ENCODE measurements around the gene DNM3.

Gene DNM3

DNA sequence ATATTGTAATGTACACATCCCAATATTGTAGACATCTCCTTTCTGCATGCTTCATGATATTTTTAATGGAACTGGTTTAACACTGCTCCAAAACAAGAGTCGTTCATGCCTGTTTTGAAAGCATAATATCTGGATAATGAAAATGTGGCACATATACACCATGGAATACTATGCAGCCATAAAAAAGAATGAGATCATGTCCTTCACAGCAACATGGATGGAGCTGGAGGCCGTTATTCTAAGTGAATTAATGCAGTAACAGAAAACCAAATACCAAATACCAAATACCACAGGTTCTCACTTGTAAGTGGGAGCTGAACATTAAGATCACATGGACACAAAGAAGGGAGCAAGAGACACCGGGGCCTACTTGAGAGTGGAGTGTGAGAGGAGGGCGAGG is 487.0 kb downstream of the DNM3 start:
- DNase-seq = no peak

GRCh38 chr1:172332230-172332629 is 490.9 kb downstream of the DNM3 start:
- no peak for DNase-seq

- no peak for DNase-seq
These were observed 494.1 kb downstream of the DNM3 start for GRCh38 chr1:172335377-172335776.

DNA sequence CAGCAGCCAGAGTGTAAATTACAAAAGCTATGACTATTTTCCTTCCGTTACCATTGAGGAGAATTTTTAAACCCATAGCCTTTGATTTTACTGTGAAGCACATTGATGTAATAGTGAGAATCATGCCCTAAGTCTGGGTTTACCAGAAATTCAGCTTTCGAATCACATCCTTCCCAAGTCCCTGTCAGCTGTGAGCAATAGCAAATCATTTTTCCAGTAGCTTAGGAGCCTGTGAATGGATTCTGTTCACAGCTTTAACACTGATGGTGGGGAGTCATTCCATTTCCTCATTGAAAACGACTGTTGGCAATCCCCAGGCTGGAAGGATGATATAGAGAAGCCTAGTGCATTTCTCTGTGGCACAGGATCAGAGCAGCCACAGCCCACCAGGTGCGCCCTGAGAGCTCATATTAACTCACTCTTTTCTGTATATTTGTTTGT is 497.0 kb downstream of the DNM3 start:
- no peak for DNase-seq

DNA sequence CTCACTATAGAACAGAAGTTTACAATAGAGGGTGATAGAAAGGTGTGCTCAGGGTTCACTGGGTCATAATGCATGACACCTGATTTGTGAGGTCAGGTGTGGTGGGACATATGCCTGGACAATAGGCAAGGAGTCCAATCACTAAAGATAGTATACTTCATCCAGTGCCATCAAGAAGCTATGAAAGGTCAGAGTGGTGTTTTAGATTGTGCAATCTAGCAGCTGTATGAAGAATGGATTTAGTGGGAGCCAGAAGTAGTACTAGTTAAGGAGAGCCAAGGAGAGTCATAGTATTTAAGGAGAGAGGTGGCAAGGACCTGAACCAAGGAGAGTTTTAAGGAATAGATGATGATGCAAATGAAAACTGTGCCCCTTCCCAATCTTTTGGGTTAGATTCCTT is 498.5 kb downstream of the DNM3 start:
- no peak for DNase-seq

DNA sequence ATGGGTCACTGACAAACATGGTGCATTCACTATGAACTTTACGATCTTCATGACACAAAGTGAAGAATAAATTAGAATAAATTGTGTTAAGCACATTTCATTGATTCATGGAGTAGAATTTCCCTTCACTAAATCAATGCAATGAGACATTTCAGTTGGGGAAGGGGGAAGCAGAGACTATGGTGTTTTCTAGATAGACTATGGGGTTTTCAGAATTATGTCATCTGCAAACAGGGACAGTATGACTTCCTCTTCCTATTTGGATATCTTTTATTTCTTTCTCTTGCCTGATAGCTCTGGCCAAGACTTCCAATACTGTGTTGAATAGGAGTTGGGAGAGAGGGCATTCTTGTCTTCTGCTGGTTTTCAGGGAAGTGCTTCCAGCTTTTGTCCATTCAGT is 499.2 kb downstream of the DNM3 start:
- no peak for DNase-seq

- no peak for DNase-seq
These were observed 500.4 kb downstream of the DNM3 start for GRCh38 chr1:172341697-172342096.

GRCh38 chr1:172342584-172343239 is 501.4 kb downstream of the DNM3 start:
- no peak for DNase-seq

- no peak for DNase-seq
These were observed 502.2 kb downstream of the DNM3 start for GRCh38 chr1:172343240-172344160.

DNA sequence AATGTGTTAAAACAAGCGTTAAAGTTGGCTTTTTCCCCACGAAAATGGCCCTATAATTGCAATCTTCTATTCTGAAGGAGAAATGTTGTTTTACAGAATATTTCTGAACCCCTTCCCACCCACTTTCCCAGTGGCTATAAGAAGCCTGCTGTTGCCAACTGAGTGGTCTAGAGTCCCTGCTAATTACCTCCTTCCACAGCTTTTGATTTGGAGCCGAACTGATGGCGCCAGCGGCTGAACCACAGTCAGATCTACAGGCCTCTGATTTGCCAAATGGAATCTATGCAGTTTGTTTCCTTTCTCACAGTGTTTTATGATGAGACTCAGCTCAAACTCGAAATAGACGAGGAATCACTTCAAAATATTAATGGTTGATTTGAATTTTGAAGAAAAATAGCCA is 503.1 kb downstream of the DNM3 start:
- no peak for DNase-seq

- no peak for DNase-seq
These were observed 503.8 kb downstream of the DNM3 start for GRCh38 chr1:172345077-172345476.

DNA sequence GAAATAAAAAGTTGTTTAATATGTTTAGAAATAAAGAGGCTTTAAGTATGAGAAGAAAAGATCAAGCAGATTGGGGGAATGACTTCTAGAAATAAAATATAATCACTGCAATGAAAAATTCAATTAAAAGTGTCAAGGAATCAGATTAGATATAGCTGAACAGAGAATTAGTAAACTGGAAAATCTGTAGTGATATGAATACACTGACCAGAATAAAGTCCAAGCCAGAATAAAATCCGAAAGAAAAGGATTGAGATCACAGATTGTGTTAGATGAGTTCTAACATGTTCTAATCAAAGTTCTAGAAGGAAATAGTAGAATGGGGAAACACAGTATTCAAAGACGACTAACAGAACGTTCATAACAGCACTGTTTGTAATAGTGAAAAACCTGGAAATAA is 506.1 kb downstream of the DNM3 start:
- no peak for DNase-seq

DNA sequence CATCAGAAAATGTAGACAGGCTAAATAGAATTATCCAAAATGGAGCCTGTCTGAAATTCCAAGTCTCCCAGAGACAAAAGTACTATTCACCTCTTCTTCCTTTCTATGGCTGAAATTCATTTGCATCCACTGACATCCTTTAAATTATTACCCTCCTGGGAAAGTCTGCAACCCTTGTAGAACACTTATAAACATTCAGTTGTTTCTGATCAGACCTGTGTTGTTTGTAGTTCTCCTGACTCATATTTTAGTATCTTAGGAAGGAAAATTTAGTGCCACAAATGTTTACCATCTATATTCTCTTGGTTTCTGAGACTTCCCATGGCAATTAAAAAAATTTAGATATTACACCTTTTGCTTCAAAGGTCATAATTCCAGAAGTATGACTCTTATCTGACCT is 509.6 kb downstream of the DNM3 start:
- no peak for DNase-seq

DNA sequence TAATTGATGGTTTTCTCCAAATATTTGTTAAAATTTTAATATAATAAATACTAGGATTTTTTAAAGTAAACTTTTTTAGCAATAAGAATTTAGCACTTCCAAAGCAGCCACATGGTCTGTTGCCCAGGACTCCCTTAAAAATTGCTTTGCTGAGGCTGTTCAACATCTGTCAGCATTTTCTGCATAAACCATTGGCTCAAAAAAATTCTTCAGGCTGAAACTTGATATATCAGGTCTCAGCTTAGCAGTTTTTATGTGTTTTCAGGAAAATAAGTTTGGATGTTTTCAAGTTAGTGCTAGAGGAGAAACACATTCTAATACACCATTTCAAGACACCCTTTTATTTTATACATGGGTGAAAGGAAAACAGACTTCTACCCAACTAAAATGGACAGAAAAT is 510.0 kb downstream of the DNM3 start:
- DNase-seq = no peak

DNA sequence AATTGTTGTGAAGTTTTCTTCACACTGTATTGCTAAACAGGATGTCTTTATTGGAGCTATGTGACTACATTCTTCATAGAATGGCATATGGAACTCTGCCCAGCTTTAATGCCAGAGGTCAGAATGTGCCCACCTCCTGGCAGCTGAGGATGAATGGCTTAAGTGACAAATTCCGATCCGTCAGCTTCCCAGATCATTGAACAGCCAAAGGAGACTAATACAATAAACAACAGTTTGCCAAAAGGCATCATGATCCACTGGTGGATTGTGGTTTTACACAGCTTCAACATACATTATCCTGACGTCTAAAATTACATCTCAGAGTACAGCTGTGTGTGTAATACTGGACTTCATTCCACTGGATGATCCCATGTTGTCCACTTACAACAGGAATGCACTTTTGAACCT is 510.5 kb downstream of the DNM3 start:
- DNase-seq = peak; percentile 46

GRCh38 chr1:172352435-172352834 is 511.1 kb downstream of the DNM3 start:
- DNase-seq = no peak

GRCh38 chr1:172354291-172355274 is 513.3 kb downstream of the DNM3 start:
- no peak for DNase-seq

- no peak for DNase-seq
These were observed 515.3 kb downstream of the DNM3 start for GRCh38 chr1:172356620-172357019.

- DNase-seq = no peak
These were observed 516.6 kb downstream of the DNM3 start for GRCh38 chr1:172357753-172358385.

DNA sequence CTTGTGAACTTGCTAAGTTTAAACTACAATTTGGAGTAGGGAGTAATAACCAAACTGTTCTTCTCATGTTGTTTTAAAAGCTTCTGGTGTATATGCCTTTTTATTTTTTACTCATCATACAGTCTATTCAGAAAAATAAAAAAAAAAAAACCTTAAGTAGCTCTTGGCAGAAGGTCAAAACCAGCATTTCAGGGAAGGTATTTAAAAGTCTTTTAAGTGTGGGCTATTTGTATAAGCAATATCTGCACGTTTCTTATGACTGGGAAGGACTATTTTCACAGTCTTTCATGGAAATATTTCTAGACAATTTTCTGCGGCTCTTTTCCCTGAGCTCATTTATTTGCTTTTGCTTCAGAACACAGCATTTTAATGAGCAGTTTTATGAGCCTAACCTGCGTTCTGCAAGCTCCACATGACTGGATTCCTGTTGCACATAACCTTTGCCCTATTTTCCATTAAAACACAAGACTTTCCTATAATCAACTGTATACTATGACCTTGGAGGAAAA is 518.2 kb downstream of the DNM3 start:
- DNase-seq = no peak

GRCh38 chr1:172360511-172360910 is 519.2 kb downstream of the DNM3 start:
- DNase-seq = no peak

GRCh38 chr1:172360985-172361384 is 519.7 kb downstream of the DNM3 start:
- DNase-seq = no peak

Measured in right kidney (tissue), 1 donor.